ENCODE data around the gene PARD3.
A peak's percentile ranks its signal among the peaks of the same experiment; 100 is the strongest.
"Not testable (repeated sequence)": the region's sequence is repeated elsewhere in the genome, so short reads cannot be mapped to it uniquely, and the experiment has no call there.

Gene PARD3

GRCh38 chr10:34382626-34383025 lies 432.5 kb downstream of the PARD3 start:
- no peak for DNase-seq (ENCODE audit: low spot score)

GRCh38 chr10:34380856-34381255 lies 434.2 kb downstream of the PARD3 start:
- DNase-seq (ENCODE audit: low spot score) = no peak

- DNase-seq (ENCODE audit: low spot score) = no peak
Observed at GRCh38 chr10:34378297-34378696, 436.8 kb downstream of the PARD3 start.

GRCh38 chr10:34377833-34378232 lies 437.3 kb downstream of the PARD3 start:
- no peak for DNase-seq (ENCODE audit: low spot score)

- DNase-seq (ENCODE audit: low spot score) = peak; percentile 56
Observed at GRCh38 chr10:34374356-34375045, 440.6 kb downstream of the PARD3 start.

GRCh38 chr10:34373211-34373610 lies 441.9 kb downstream of the PARD3 start:
- DNase-seq (ENCODE audit: low spot score) = peak; percentile 14

- no peak for DNase-seq (ENCODE audit: low spot score)
Observed at GRCh38 chr10:34372509-34372908, 442.6 kb downstream of the PARD3 start.

- no peak for DNase-seq (ENCODE audit: low spot score)
Observed at GRCh38 chr10:34370126-34370525, 445.0 kb downstream of the PARD3 start.

- no peak for DNase-seq (ENCODE audit: low spot score)
Observed at GRCh38 chr10:34369120-34369519, 446.0 kb downstream of the PARD3 start.

- DNase-seq (ENCODE audit: low spot score) = no peak
Observed at GRCh38 chr10:34364253-34365037, 450.7 kb downstream of the PARD3 start.

- DNase-seq (ENCODE audit: low spot score) = no peak
Observed at GRCh38 chr10:34360984-34361383, 454.1 kb downstream of the PARD3 start.

- DNase-seq (ENCODE audit: low spot score) = no peak
Observed at GRCh38 chr10:34359435-34359813, 455.7 kb downstream of the PARD3 start.

- DNase-seq (ENCODE audit: low spot score) = no peak
Observed at GRCh38 chr10:34358729-34359434, 456.2 kb downstream of the PARD3 start.

- DNase-seq (ENCODE audit: low spot score) = no peak
Observed at GRCh38 chr10:34356463-34356862, 458.6 kb downstream of the PARD3 start.

GRCh38 chr10:34353530-34353929 lies 461.6 kb downstream of the PARD3 start:
- DNase-seq (ENCODE audit: low spot score) = not testable (repeated sequence)

GRCh38 chr10:34352599-34353204 lies 462.4 kb downstream of the PARD3 start:
- DNase-seq (ENCODE audit: low spot score) = not testable (repeated sequence)

GRCh38 chr10:34351161-34351560 lies 463.9 kb downstream of the PARD3 start:
- DNase-seq (ENCODE audit: low spot score) = no peak

GRCh38 chr10:34348917-34349485 lies 466.1 kb downstream of the PARD3 start:
- DNase-seq (ENCODE audit: low spot score) = no peak

GRCh38 chr10:34348021-34348420 lies 467.1 kb downstream of the PARD3 start:
- DNase-seq (ENCODE audit: low spot score) = no peak

GRCh38 chr10:34347131-34347530 lies 468.0 kb downstream of the PARD3 start:
- no peak for DNase-seq (ENCODE audit: low spot score)

GRCh38 chr10:34346516-34347100 lies 468.5 kb downstream of the PARD3 start:
- DNase-seq (ENCODE audit: low spot score) = no peak

GRCh38 chr10:34345383-34345782 lies 469.7 kb downstream of the PARD3 start:
- no peak for DNase-seq (ENCODE audit: low spot score)

Measured in pons (tissue), 1 donor.